Measurements from ENCODE around the gene CLBA1.

The CLBA1 gene

GRCh38 chr14:104981699-104982541 is 3.7 kb upstream of the CLBA1 start:
- DNase-seq = no peak

- no peak for DNase-seq
Measured at GRCh38 chr14:104982548-104983230, 2.9 kb upstream of the CLBA1 start.

- DNase-seq = no peak
Measured at GRCh38 chr14:104983231-104983721, 2.3 kb upstream of the CLBA1 start.

GRCh38 chr14:104984056-104984894 is 1.3 kb upstream of the CLBA1 start:
- DNase-seq = no peak

GRCh38 chr14:104986487-104987164 is 1.0 kb downstream of the CLBA1 start:
- no peak for DNase-seq

GRCh38 chr14:104989236-104989950 is 3.8 kb downstream of the CLBA1 start:
- DNase-seq = no peak

GRCh38 chr14:104989951-104990303 is 4.3 kb downstream of the CLBA1 start:
- no peak for DNase-seq

- DNase-seq = no peak
Measured at GRCh38 chr14:104991896-104992230, 6.3 kb downstream of the CLBA1 start.

GRCh38 chr14:104992501-104992900 is 6.9 kb downstream of the CLBA1 start:
- no peak for DNase-seq

- no peak for DNase-seq
Measured at GRCh38 chr14:104993306-104993705, 7.7 kb downstream of the CLBA1 start.

GRCh38 chr14:104993808-104994591 is 8.4 kb downstream of the CLBA1 start:
- no peak for DNase-seq

- DNase-seq = no peak
Measured at GRCh38 chr14:104994978-104995377, 9.4 kb downstream of the CLBA1 start.

GRCh38 chr14:104996032-104996431 is 10.4 kb downstream of the CLBA1 start:
- no peak for DNase-seq

GRCh38 chr14:104996483-104996882 is 10.9 kb downstream of the CLBA1 start:
- DNase-seq = no peak

GRCh38 chr14:104998801-104999200 is 13.2 kb downstream of the CLBA1 start:
- no peak for DNase-seq

GRCh38 chr14:104999361-104999760 is 13.8 kb downstream of the CLBA1 start:
- DNase-seq = no peak

- no peak for DNase-seq
Measured at GRCh38 chr14:105005329-105005928, 19.8 kb downstream of the CLBA1 start.

- DNase-seq = no peak
Measured at GRCh38 chr14:105005929-105006830, 20.6 kb downstream of the CLBA1 start.

- DNase-seq = no peak
Measured at GRCh38 chr14:105006831-105007592, 21.4 kb downstream of the CLBA1 start.
